Smooth muscle cell (in vitro differentiated cells): ENCODE data around the gene ZYG11B. TPM values are rescaled to one million over a fixed set of nuclear protein-coding genes. Genes with fewer than 3 reads are reported as not detected.

ENCODE experiments used
- DNase-seq: peaks from one replicate; lab custom pipeline; 2025; ENCODE audit not compliant: unreplicated experiment; lab: John Stamatoyannopoulos, UW
- H2AFZ ChIP-seq: fragments of 200-600 bp; sonication (generic); 2 replicates; pipeline ENCODE4 v1.6.0; 2016; ENCODE audit warnings: antibody characterized with exemption, low read depth, mild to moderate bottlenecking
- H3F3A ChIP-seq: fragments of 200-600 bp; sonication (generic); 2 replicates; pipeline ENCODE4 v1.6.0; 2017; ENCODE audit warnings: antibody characterized with exemption, low read depth
- H3K27ac ChIP-seq: fragments of 200-600 bp; sonication (generic); 2 replicates; pipeline ENCODE4 v1.5.1; 2016; ENCODE audit warnings: low read depth, mild to moderate bottlenecking
- H3K27me3 ChIP-seq: fragments of 200-600 bp; sonication (generic); 2 replicates; pipeline ENCODE4 v1.6.1; 2016; ENCODE audit warnings: low read depth, mild to moderate bottlenecking
- H3K36me3 ChIP-seq: fragments of 200-600 bp; sonication (generic); 2 replicates; pipeline ENCODE4 v1.5.1; 2016; ENCODE audit warnings: low read depth
- H3K4me1 ChIP-seq: fragments of 200-600 bp; sonication (generic); 2 replicates; pipeline ENCODE4 v1.5.1; 2016; ENCODE audit warnings: low read depth
- H3K4me2 ChIP-seq: fragments of 200-600 bp; sonication (generic); 2 replicates; pipeline ENCODE4 v1.6.0; 2016; ENCODE audit warnings: mild to moderate bottlenecking
- H3K4me3 ChIP-seq: fragments of 200-600 bp; sonication (generic); 2 replicates; pipeline ENCODE4 v1.5.1; 2016; ENCODE audit warnings: mild to moderate bottlenecking
- H3K79me2 ChIP-seq: fragments of 200-600 bp; sonication (generic); 2 replicates; pipeline ENCODE4 v1.6.0; 2016; ENCODE audit warnings: low read depth, mild to moderate bottlenecking
- H3K9ac ChIP-seq: fragments of 200-600 bp; sonication (generic); 2 replicates; pipeline ENCODE4 v1.6.0; 2016; ENCODE audit warnings: low read depth
- H3K9me3 ChIP-seq: fragments of 200-600 bp; sonication (generic); replicated peaks from 2 replicates; pipeline ENCODE4 v1.5.1; 2016; ENCODE audit warnings: low read depth
- H4K20me1 ChIP-seq: fragments of 200-600 bp; sonication (generic); 2 replicates; pipeline ENCODE4 v1.6.0; 2016; ENCODE audit warnings: low read depth
- CTCF ChIP-seq: fragments of 200-600 bp; sonication (generic); IDR thresholded peaks from 2 replicates; pipeline ENCODE4 v1.5.1; 2017; ENCODE audit warnings: borderline replicate concordance, mild to moderate bottlenecking, antibody characterized with exemption; ENCODE audit not compliant: insufficient read depth, poor library complexity, severe bottlenecking
- WGBS: methylation state at CpG from one replicate; pipeline ENCODE4 v1.1.7; 2016; ENCODE audit warnings: low lambda C conversion rate; 5-methylcytosine and 5-hydroxymethylcytosine counted together
- polyA plus RNA-seq: library from polyadenylated mRNA; unstranded; fragments of >200 nt; fragmentation: Nextera tagmentation; extraction: Ambion mirVana; gene quantifications from 2 replicates; pipeline ENCODE4 v1.2.1, GENCODE V29; 2016
- total RNA-seq: library from RNA; depleted of rRNA; stranded (reverse); fragments of >200 nt; gene quantifications from 2 replicates; pipeline ENCODE4 v1.2.3, GENCODE V29; 2014

Gene ZYG11B
- total and polyA plus RNA-seq, 2 experiments from 2014 or later = 8.8 to 36.0 TPM

- peaks cover under 1% of the 10 kb centered on the region for H3K4me1 ChIP-seq
- H3K27me3 ChIP-seq = peaks cover 16% of the 10 kb centered on the region
- H4K20me1 ChIP-seq = no peaks in the 10 kb centered on the region
- DNase-seq = no peak
- no peaks in the 10 kb centered on the region for H3F3A ChIP-seq
- no peak overlapping the region for H3K27ac ChIP-seq
- no peaks in the 10 kb centered on the region for H3K79me2 ChIP-seq
- H3K4me2 ChIP-seq = no peak overlapping the region
- TF ChIP-seq CTCF = no peak
- H3K9ac ChIP-seq = no peak overlapping the region
- H3K36me3 ChIP-seq = no peaks in the 10 kb centered on the region
- no peak overlapping the region for H3K4me3 ChIP-seq
- H2AFZ ChIP-seq = no peak overlapping the region
- WGBS = 90% methylated on average over 5 of the region's 5 CpGs
- no peaks in the 10 kb centered on the region for H3K9me3 ChIP-seq
These were observed 122.2 kb downstream of the ZYG11B start for GRCh38 chr1:52848423-52848822.

- Histone ChIP-seq H3K27ac (no peak overlapping the region), H3K4me2 (no peak overlapping the region), H3K27me3 (peaks cover under 1% of the 10 kb centered on the region), H3K4me1 (no peaks in the 10 kb centered on the region), H3K36me3 (no peaks in the 10 kb centered on the region), H3K9me3 (no peaks in the 10 kb centered on the region), H2AFZ (no peak overlapping the region), H3K9ac (no peak overlapping the region), H3K79me2 (no peaks in the 10 kb centered on the region), H3F3A (no peaks in the 10 kb centered on the region), H3K4me3 (no peak overlapping the region), H4K20me1 (no peaks in the 10 kb centered on the region)
- no peak for DNase-seq
- WGBS = 90% methylated on average over 4 of the region's 4 CpGs
- TF ChIP-seq CTCF = no peak
These were observed 124.7 kb downstream of the ZYG11B start for GRCh38 chr1:52850951-52851350.

- Histone ChIP-seq H4K20me1 (no peaks in the 10 kb centered on the region), H3K27ac (no peak overlapping the region), H3K4me1 (no peaks in the 10 kb centered on the region), H3F3A (no peaks in the 10 kb centered on the region), H3K9ac (no peak overlapping the region), H2AFZ (no peak overlapping the region), H3K9me3 (no peaks in the 10 kb centered on the region), H3K4me3 (no peak overlapping the region), H3K36me3 (no peaks in the 10 kb centered on the region), H3K79me2 (no peaks in the 10 kb centered on the region), H3K4me2 (no peak overlapping the region), H3K27me3 (no peaks in the 10 kb centered on the region)
- 94% methylated on average over 2 of the region's 2 CpGs for WGBS
- TF ChIP-seq CTCF = no peak
- DNase-seq = no peak
These were observed 126.6 kb downstream of the ZYG11B start for GRCh38 chr1:52852854-52853253.

GRCh38 chr1:52855584-52855983 lies 129.3 kb downstream of the ZYG11B start:
- no peak overlapping the region for H3K4me3 ChIP-seq
- H3K79me2 ChIP-seq = no peaks in the 10 kb centered on the region
- no peaks in the 10 kb centered on the region for H4K20me1 ChIP-seq
- no peaks in the 10 kb centered on the region for H3K36me3 ChIP-seq
- WGBS = 94% methylated on average over 4 of the region's 4 CpGs
- no peak for TF ChIP-seq CTCF
- H2AFZ ChIP-seq = no peak overlapping the region
- no peak overlapping the region for H3K27ac ChIP-seq
- H3F3A ChIP-seq = no peaks in the 10 kb centered on the region
- no peaks in the 10 kb centered on the region for H3K27me3 ChIP-seq
- H3K4me1 ChIP-seq = no peaks in the 10 kb centered on the region
- no peak overlapping the region for H3K4me2 ChIP-seq
- DNase-seq = no peak
- no peaks in the 10 kb centered on the region for H3K9me3 ChIP-seq
- H3K9ac ChIP-seq = no peak overlapping the region
